ENCODE results near the gene KCNQ5.
"Not testable (repeated sequence)": the region's sequence is repeated elsewhere in the genome, so short reads cannot be mapped to it uniquely, and the experiment has no call there.

The KCNQ5 gene

DNA sequence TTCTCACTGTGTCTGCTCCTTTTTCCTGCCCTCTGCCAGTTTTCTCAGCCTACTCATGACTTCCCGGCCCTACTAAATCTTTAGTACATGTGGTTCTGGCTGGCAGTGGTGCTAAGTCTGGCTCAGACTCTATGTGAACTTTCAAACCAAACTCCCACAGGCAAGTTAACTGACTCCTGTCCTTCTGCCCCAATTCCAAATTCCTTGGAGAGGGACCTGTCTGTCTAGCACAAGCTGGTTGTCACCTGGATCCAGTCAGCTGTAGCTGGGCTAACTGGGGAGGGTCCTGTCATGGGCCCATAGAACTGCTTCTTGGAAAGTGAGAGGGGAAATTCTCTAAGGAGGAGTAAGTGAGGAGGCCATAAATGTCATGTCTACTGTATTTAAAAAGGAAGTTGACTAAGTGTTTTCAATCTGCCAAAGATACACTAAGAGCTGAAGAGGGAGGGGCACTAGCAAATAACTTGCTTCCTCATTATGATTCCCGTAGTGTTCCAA lies 240.1 kb downstream of the KCNQ5 start:
- Mint-ChIP-seq H3K9me3 (no peaks in the 10 kb centered on the region), H3K27me3 (ENCODE audit: low read depth) (no peaks in the 10 kb centered on the region), H3K36me3 (ENCODE audit: low read depth) (no peaks in the 10 kb centered on the region), H3K27ac (no peak overlapping the region), H3K4me3 (no peak overlapping the region), H3K4me1 (ENCODE audit: low read depth) (peaks cover 6% of the 10 kb centered on the region)

- Mint-ChIP-seq H3K27me3 (ENCODE audit: low read depth) (no peaks in the 10 kb centered on the region), H3K36me3 (ENCODE audit: low read depth) (no peaks in the 10 kb centered on the region), H3K9me3 (no peaks in the 10 kb centered on the region), H3K27ac (no peak overlapping the region), H3K4me1 (ENCODE audit: low read depth) (peaks cover 6% of the 10 kb centered on the region), H3K4me3 (no peak overlapping the region)
Measured at GRCh38 chr6:72863131-72863530, 241.3 kb downstream of the KCNQ5 start.

DNA sequence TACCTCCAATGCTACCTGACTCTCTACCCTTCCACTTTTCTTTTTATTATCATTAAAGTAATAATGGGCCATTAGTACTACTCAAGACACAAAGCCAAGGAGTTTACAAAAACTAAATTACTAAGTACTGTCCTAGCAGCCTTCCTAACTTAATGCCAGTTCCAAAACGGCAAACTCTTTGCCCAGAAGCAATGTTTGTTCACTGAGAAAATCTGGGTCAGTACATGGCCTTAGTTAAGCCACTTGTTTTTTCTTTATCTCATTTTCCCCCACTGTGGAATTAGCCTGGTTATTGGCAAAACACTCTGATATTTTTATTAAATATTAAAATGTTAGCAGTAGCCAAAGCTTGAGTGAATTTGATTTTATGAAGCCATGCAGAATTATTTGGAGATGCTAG lies 242.4 kb downstream of the KCNQ5 start:
- no peak overlapping the region for H3K4me3 Mint-ChIP-seq
- H3K27ac Mint-ChIP-seq, result no peak overlapping the region
- H3K36me3 Mint-ChIP-seq (ENCODE audit: low read depth), result no peaks in the 10 kb centered on the region
- H3K4me1 Mint-ChIP-seq (ENCODE audit: low read depth), result peaks cover 6% of the 10 kb centered on the region
- H3K27me3 Mint-ChIP-seq (ENCODE audit: low read depth), result no peaks in the 10 kb centered on the region
- H3K9me3 Mint-ChIP-seq, result no peaks in the 10 kb centered on the region

GRCh38 chr6:72864799-72865198 lies 242.9 kb downstream of the KCNQ5 start:
- H3K27ac Mint-ChIP-seq, result no peak overlapping the region
- no peaks in the 10 kb centered on the region for H3K27me3 Mint-ChIP-seq (ENCODE audit: low read depth)
- no peaks in the 10 kb centered on the region for H3K36me3 Mint-ChIP-seq (ENCODE audit: low read depth)
- H3K9me3 Mint-ChIP-seq, result no peaks in the 10 kb centered on the region
- no peak overlapping the region for H3K4me3 Mint-ChIP-seq
- H3K4me1 Mint-ChIP-seq (ENCODE audit: low read depth), result peaks cover 6% of the 10 kb centered on the region

GRCh38 chr6:72865467-72865866 lies 243.6 kb downstream of the KCNQ5 start:
- Mint-ChIP-seq H3K27ac (no peak overlapping the region), H3K9me3 (no peaks in the 10 kb centered on the region), H3K27me3 (ENCODE audit: low read depth) (no peaks in the 10 kb centered on the region), H3K4me1 (ENCODE audit: low read depth) (peaks cover 6% of the 10 kb centered on the region), H3K36me3 (ENCODE audit: low read depth) (no peaks in the 10 kb centered on the region), H3K4me3 (no peak overlapping the region)

GRCh38 chr6:72869621-72870020 lies 247.8 kb downstream of the KCNQ5 start:
- no peaks in the 10 kb centered on the region for H3K4me1 Mint-ChIP-seq (ENCODE audit: low read depth)

GRCh38 chr6:72873433-72873832 lies 251.6 kb downstream of the KCNQ5 start:
- Mint-ChIP-seq H3K27me3 (ENCODE audit: low read depth) (no peaks in the 10 kb centered on the region), H3K4me3 (no peak overlapping the region), H3K9me3 (no peaks in the 10 kb centered on the region), H3K4me1 (ENCODE audit: low read depth) (no peaks in the 10 kb centered on the region), H3K36me3 (ENCODE audit: low read depth) (no peaks in the 10 kb centered on the region), H3K27ac (no peak overlapping the region)

More at GRCh38 chr6:72869621-72870020, 247.8 kb downstream of the KCNQ5 start:
- no peak overlapping the region for H3K4me3 Mint-ChIP-seq
- no peak overlapping the region for H3K27ac Mint-ChIP-seq
- no peaks in the 10 kb centered on the region for H3K27me3 Mint-ChIP-seq (ENCODE audit: low read depth)
- no peaks in the 10 kb centered on the region for H3K36me3 Mint-ChIP-seq (ENCODE audit: low read depth)
- H3K9me3 Mint-ChIP-seq, result no peaks in the 10 kb centered on the region

DNA sequence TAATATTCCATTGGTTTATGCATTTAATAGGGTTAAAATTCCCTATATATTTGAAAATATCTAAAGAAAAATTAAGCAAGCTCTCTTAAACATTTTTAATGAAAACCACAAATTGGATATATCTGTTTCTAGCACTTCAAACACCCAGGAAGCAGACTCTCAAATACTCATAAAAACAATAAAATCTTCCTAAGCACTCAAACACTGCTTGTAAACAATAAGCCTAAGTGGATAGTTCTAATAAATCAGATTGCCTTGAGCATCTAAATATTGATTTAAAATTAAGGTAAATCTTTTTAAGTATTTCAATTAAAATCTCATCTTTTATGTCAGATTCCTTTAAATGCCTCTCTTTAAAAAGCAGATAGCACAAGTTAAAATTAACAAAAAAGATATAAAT lies 254.4 kb downstream of the KCNQ5 start:
- H3K4me3 Mint-ChIP-seq, result no peak overlapping the region

DNA sequence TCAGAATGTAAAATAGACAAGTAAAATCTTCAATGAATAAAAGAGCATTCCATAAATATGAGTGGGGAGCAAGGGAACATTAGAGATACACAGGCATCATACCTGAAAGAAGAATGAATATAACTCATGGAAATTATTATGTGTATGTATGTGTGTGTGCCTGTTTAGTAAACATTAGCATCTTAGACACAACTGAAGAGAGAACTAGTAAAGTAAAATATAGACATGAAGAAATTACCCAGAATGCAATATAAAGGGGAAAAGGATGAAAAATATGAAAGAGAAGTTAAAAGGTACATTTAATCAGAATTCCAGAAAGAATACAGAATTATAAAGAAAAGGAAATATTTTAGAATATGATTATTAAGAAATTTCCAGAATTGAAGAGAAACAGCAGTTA lies 264.3 kb downstream of the KCNQ5 start:
- no peak overlapping the region for H3K27ac Mint-ChIP-seq
- peaks cover 1% of the 10 kb centered on the region for H3K36me3 Mint-ChIP-seq (ENCODE audit: low read depth)
- H3K4me1 Mint-ChIP-seq (ENCODE audit: low read depth), result no peaks in the 10 kb centered on the region
- H3K27me3 Mint-ChIP-seq (ENCODE audit: low read depth), result no peaks in the 10 kb centered on the region
- peaks cover 17% of the 10 kb centered on the region for H3K9me3 Mint-ChIP-seq
- no peak overlapping the region for H3K4me3 Mint-ChIP-seq

More for the DNA sequence above, 254.4 kb downstream of the KCNQ5 start:
- no peaks in the 10 kb centered on the region for H3K27me3 Mint-ChIP-seq (ENCODE audit: low read depth)
- no peak overlapping the region for H3K27ac Mint-ChIP-seq
- no peaks in the 10 kb centered on the region for H3K4me1 Mint-ChIP-seq (ENCODE audit: low read depth)
- H3K9me3 Mint-ChIP-seq, result no peaks in the 10 kb centered on the region
- no peaks in the 10 kb centered on the region for H3K36me3 Mint-ChIP-seq (ENCODE audit: low read depth)

GRCh38 chr6:72890233-72890632 lies 268.4 kb downstream of the KCNQ5 start:
- H3K36me3 Mint-ChIP-seq (ENCODE audit: low read depth), result peaks cover 1% of the 10 kb centered on the region
- H3K9me3 Mint-ChIP-seq, result peaks cover 17% of the 10 kb centered on the region
- H3K4me1 Mint-ChIP-seq (ENCODE audit: low read depth), result no peaks in the 10 kb centered on the region
- H3K4me3 Mint-ChIP-seq, result no peak overlapping the region
- H3K27ac Mint-ChIP-seq, result no peak overlapping the region
- H3K27me3 Mint-ChIP-seq (ENCODE audit: low read depth), result no peaks in the 10 kb centered on the region

- Mint-ChIP-seq H3K27ac (no peak overlapping the region), H3K36me3 (ENCODE audit: low read depth) (peaks cover 1% of the 10 kb centered on the region), H3K4me1 (ENCODE audit: low read depth) (no peaks in the 10 kb centered on the region), H3K9me3 (peaks cover 13% of the 10 kb centered on the region), H3K27me3 (ENCODE audit: low read depth) (no peaks in the 10 kb centered on the region), H3K4me3 (no peak overlapping the region)
Measured at GRCh38 chr6:72890671-72891070, 268.8 kb downstream of the KCNQ5 start.

GRCh38 chr6:72892901-72893300 lies 271.0 kb downstream of the KCNQ5 start:
- no peaks in the 10 kb centered on the region for H3K4me1 Mint-ChIP-seq (ENCODE audit: low read depth)
- no peak overlapping the region for H3K27ac Mint-ChIP-seq
- H3K9me3 Mint-ChIP-seq, result no peaks in the 10 kb centered on the region
- H3K4me3 Mint-ChIP-seq, result no peak overlapping the region
- no peaks in the 10 kb centered on the region for H3K36me3 Mint-ChIP-seq (ENCODE audit: low read depth)
- H3K27me3 Mint-ChIP-seq (ENCODE audit: low read depth), result no peaks in the 10 kb centered on the region

- no peak overlapping the region for H3K4me3 Mint-ChIP-seq
- H3K27ac Mint-ChIP-seq, result no peak overlapping the region
- H3K9me3 Mint-ChIP-seq, result no peaks in the 10 kb centered on the region
- no peaks in the 10 kb centered on the region for H3K4me1 Mint-ChIP-seq (ENCODE audit: low read depth)
- H3K27me3 Mint-ChIP-seq (ENCODE audit: low read depth), result no peaks in the 10 kb centered on the region
- H3K36me3 Mint-ChIP-seq (ENCODE audit: low read depth), result no peaks in the 10 kb centered on the region
Measured at GRCh38 chr6:72894091-72894490, 272.2 kb downstream of the KCNQ5 start.

GRCh38 chr6:72898313-72898712 lies 276.4 kb downstream of the KCNQ5 start:
- H3K4me3 Mint-ChIP-seq; H3K36me3 Mint-ChIP-seq (ENCODE audit: low read depth); H3K27ac Mint-ChIP-seq; H3K9me3 Mint-ChIP-seq; H3K4me1 Mint-ChIP-seq (ENCODE audit: low read depth); H3K27me3 Mint-ChIP-seq (ENCODE audit: low read depth): not testable (repeated sequence)

- H3K9me3 Mint-ChIP-seq, result no peaks in the 10 kb centered on the region
- H3K36me3 Mint-ChIP-seq (ENCODE audit: low read depth), result no peaks in the 10 kb centered on the region
- H3K4me3 Mint-ChIP-seq, result no peak overlapping the region
- no peaks in the 10 kb centered on the region for H3K4me1 Mint-ChIP-seq (ENCODE audit: low read depth)
- H3K27me3 Mint-ChIP-seq (ENCODE audit: low read depth), result no peaks in the 10 kb centered on the region
- no peak overlapping the region for H3K27ac Mint-ChIP-seq
Measured at GRCh38 chr6:72905705-72906478, 284.0 kb downstream of the KCNQ5 start.
